Endometrial microvascular endothelial cells (primary cell): ENCODE results near the gene IGF1. TPM values are rescaled to one million over a fixed set of nuclear protein-coding genes. Genes with fewer than 3 reads are reported as not detected.

Source experiments
- in situ Hi-C: cut with HindIII; loops from 2 replicates; pipeline ENCODE4 v1.10.0; 2017; ENCODE audit warnings: low sequenced_read_pairs, low pct_unique_long_range_greater_than_20kb; ENCODE audit errors: inconsistent ontology term
- total RNA-seq: library from RNA; depleted of rRNA; stranded (reverse); fragments of >200 nt; gene quantifications from one replicate; pipeline ENCODE4 v1.2.3, GENCODE V29; 2015; ENCODE audit errors: inconsistent ontology term

The IGF1 gene
- total RNA-seq, 1 donor from 2014 or later: not detected

DNA sequence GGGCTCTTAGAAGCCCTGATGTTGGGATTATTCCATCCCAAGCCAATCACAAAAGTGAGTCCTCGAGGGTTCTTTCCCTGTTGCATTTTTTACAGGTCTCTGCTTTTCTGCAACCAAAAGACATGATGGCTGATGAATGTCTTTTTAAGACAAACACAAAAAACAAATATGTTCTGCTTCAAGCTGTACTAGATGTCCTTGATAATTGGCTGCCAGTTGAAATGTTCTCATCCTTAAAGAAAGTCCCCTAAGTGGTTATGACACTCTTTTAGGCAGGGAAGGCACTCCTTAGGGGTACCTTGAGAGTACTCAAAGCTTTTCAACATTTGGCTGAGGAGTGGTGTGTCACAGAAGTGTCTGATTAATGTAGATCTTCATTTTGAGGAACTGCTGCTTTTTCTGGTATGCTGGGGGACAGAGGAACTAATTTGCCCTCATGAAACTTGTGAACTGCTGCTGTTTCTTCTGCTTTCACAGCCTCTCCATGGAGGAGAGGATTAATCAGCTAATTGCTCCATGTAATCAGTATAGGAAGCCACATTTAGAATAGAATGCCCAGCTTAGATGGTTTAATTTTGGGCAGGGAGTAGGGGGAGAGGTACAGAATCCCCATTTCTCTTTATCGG, 22.8 kb upstream of the IGF1 start:
- in situ Hi-C loops: no loop called here

DNA sequence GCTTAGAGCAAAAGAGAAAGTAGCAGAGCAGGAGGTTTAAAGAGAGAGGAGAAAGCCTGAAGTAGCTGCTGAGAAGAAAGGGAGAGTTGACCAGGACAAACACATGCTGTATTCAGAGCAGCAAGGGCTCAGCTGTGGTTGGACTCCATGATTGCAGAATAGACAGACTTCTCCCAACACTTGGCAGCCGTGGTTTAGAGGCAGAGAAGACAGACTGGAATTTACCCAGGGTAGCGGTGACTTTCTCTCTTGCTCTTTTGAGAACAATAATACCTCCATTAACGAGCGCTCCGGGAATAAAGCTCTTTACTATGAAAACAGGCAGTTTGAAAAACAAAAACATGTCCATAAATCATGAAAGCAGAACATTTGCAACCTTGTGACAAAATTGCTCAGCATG, 21.4 kb upstream of the IGF1 start:
- in situ Hi-C loops: no loop called here

DNA sequence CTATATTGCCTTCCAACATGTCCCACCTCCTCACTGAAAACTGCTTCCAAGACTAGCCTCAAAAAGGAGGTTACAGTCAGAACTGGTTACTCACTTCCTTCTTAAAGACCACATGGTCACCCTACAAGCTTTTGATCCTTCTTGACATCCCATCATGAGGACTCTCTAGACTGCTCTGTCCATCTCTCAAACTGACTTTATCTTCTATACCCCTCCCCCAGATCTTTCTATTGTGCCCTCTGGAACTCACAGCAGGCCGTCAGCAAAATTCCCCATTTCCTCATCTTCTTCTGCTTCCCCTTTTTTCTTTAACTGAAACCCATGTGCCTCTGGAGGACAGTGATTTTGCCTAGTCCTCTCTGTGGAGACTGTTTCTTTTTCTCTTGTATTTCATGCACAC, 18.1 kb upstream of the IGF1 start:
- in situ Hi-C loops: no loop called here

DNA sequence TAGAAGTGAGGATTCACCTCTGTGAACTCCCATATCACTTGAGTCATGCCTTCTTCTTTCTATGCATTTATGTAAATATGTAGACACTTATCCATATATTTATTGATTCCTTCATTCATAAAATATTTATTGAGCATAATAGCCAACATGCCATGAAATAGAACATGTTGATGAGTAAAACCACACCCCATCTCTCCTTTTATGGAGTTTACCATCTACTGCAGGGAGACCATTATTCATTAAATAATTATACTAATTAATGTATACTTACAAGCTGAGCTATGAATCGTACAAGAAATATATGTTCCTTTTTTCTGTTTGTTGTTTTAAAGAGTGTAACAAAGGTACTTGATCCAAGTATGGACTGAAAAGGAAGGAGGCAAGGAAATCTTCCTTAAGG, 17.4 kb upstream of the IGF1 start:
- in situ Hi-C loops: no loop called here

DNA sequence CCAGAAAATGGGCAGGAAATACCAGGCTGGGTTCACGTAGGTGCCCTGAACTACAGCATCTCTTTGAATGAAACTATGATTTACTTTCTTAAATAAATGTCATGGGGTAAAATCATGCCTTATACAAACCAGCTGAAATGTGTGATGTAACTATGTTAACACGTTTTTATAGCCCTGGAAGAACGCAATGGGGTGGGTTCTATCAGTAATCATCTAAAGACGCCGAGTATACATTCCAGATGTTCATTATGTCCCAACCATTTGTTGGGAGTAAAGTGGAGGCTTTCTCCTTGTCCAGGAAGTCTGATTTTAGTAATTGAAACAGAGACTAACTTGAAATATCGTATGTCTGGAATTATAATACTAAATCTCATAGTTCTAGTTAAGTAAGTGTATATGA, 16.2 kb upstream of the IGF1 start:
- in situ Hi-C loops: no loop called here

DNA sequence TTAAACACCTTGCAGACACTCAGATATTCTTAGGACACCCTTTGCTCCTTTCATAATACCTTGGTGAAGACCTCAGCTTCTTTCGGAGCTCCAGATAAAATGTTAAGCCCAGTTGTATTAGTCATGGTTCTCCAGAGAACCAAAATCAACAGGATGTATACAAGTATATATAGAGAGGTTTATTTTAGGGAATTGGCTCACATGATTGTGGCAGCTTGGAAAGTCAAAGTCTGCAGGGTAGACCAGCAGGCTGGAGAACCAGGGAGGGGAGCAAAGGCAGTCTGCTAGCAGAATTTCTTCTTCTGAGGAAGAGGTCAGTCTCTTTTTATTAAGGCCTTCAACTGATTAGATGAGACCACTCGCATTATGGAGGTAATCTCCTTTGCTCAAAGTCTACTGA, 6.9 kb upstream of the IGF1 start:
- in situ Hi-C loops: no loop called here

DNA sequence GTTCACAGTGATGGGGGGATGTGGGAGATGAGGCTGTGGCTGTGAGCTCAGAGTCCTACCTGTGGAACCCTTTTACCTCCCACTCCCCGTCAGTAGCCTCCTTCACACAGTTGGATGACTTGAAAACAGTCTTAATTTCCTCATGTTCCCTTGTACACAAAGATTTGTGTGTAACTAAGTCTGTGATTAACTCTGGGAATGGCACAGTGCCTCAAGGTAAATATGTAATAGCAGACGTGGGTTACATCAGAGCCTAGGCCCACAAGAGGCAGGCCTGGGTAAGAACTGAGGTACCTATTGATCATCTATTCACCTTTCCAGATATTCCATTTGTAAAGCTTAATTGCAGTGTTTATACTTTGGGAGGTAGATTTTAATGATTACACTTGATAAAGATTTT, 5.8 kb upstream of the IGF1 start:
- in situ Hi-C loops: no loop called here

DNA sequence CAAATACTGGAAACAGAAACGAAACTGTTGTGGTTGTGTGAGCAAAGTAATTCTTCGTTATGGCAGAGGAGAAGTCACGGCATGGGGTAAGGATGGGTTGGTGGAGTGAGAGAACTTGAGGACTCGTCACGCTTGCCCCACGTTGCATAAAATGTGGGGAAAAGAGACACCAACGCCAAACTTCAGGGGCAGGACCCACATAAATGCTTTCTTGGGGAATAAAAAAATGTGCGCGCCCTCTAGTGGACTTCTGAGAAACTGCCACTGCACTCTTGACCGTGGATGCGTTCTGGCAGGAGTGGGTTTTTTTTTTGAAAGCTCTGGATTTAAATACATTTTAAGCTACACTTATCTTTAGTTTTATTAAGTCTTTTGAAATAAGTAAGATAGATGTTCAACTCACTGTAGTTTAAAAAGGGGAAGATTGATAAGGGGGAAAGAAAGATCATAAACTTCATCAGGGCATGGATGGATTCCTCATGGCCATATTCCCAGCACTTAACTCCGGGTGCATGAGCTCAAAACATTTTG, 4.1 kb upstream of the IGF1 start:
- in situ Hi-C loops: no loop called here

DNA sequence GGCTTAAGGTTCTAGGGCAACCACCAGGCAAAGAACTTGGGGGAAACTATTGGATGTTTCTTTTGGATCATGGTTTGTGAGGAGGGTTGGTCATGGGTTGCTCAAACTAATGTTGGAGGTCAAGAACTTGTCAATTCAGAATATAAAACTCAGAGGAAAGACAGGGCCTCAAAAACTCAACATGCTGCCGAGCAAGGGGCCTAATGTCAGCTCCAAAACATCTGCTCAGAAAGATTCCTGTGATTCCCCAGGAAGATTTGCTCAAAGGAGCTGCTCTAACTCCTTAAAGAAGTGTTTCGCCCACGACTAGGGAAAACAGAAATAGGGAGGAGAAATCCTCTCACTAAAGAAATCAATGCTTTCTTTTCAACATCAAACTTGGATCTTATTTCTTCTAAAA, 3.7 kb upstream of the IGF1 start:
- in situ Hi-C loops: no loop called here

DNA sequence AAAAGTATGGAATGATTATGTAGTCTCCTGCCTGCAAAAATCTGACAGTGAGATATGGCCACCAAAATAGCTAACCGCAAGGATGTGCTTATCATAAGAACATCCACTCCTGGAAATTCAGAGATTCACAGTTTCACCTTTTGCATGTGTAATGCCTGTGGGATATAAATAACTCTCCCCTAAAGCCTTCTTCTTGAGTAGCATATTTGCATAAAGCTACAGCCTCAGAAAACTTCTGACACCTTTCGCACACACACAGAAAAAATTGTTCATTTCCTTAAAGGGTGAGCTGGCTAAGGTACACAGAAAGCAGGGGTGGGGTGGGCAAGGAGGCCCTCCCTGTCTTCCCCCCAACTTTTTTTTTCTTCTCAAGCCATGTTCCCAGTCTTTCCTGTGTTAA, 3.1 kb upstream of the IGF1 start:
- in situ Hi-C loops: no loop called here

DNA sequence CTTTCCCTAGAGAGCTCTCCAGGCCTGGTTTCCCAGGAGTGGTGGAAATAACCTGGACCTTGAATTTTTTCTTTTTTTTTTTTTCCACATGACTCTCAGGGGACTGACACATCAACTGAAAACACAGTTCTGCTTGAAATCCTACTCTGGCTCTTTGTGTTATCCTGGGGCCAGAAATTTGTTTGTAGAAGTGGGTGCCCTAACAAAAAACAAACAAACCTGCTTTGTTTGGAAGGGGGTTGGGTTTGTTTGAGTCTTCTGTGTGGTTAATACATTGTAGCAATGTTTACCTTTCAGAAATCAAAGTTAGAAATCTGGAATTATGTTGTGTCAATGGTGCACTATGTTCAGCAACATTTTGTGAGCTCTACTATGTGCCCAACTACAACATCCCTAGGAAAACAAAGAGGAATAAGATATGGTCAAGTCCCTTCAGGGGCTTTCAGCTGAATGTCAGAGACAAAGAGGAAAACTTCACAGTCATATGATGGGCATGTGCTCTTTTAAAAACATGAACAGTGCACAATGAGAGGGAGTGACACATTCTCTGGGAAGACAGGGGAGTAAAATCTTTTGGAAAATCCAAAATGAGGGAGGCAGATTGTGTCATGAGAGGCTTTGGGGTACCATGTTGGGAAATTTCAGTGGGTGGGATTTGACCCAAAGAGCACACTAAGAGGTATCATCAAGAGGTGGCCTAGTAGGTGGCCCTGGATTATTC, 1.5 kb upstream of the IGF1 start:
- in situ Hi-C loops: no loop called here

DNA sequence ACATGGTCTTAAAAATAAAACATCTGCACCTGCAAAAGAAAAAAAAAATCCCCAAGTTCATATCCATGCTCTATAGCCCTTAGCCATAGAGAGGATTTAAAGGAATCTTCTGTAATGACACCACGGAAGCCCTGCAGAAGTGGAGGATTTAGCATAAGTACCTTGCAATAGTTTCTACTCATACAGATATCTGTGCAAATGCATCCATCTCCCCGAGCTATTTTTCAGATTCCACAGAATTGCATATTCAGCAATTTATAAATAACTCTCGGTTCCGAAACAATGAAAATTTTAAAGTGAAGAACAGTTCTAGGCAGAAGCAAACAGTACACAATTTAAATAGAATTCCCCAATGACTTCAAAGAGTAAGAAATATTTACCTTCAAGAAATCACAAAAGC, 424 bp downstream of the IGF1 start:
- in situ Hi-C loops: no loop called here

DNA sequence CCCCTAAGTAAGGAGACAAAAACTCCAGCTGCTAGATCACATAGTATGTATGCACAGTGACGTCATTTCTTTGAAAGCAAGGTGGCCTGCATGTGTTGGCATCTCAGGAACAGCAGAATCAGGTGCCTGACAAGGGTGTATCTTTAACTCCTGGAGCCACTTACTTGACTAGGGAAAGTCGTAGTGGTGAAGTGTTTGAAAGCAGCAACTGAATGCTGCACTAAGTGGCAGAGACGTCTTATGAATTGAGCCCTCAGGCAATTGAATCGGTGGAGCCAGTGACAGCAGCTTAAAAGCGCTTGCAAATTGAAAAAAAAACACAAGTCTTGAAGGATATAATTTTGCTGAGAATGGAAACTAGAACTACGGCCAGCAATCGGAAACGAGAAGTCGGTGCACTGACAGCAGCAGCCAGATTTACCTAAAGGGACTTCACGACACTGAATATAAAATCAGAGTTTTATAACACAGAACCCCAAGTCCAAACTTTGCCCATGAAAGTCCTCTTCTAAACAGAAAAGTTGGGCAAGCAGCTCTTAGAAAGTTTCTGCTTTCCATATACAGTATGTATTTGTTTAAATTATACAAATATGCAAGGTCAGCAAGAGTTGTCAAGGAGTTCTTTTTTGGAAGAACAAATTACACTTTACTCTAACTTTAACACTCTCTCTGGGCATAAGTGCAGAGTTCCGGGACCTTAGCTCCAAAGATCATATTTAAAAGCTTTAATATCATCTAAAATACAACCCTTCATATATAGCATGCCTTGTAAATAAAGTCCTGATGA, 1.1 kb downstream of the IGF1 start:
- in situ Hi-C loops: no loop called here

DNA sequence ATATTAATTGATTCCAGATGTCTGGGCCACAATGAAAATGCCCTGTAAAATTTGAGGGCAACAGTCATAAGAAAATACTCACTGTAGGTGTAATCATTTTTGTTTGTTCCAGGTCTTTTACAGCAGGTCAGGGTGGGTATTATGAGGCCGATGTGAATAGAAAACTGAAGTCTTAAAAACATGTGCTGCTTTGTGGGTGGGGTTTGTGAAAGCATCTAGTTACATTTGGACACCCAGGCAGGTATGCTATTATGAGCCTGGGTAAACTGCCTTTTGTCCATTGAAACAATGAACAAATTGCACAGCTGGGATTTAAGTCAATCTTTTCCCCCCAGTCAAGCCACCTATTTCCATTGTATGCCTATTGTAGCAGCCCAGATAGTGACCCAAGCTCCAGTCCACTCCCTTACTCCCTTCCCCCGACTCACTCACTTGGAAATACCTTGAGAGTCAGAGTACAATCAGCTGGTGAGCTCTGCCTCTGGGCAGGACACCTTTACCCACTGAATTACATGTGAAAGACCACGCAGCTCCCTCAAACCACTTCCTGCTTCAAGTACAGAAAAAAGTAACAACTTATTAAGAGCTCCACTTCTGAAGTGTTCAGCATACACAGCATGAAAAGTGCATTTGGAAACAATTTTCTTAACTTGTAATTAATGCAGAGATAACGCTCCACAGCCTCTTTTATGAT, 1.8 kb downstream of the IGF1 start:
- in situ Hi-C loops: no loop called here

DNA sequence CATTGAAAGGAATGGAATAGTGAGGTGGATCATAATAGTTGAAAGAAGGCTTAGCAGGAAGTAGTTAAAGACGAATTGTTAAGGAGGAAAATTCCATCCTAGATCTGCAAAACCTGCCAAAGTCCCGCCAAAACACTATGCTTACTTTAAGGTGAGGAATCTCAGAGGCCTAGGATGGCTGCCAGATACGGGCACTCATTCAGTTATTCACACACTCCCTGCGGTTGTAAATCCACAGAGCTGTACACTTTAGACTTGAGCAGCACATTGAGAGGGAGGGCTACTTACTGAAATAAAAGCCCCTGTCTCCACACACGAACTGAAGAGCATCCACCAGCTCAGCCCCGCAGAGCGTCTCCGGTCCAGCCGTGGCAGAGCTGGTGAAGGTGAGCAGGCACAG, 5.0 kb downstream of the IGF1 start:
- in situ Hi-C loops: no loop called here

DNA sequence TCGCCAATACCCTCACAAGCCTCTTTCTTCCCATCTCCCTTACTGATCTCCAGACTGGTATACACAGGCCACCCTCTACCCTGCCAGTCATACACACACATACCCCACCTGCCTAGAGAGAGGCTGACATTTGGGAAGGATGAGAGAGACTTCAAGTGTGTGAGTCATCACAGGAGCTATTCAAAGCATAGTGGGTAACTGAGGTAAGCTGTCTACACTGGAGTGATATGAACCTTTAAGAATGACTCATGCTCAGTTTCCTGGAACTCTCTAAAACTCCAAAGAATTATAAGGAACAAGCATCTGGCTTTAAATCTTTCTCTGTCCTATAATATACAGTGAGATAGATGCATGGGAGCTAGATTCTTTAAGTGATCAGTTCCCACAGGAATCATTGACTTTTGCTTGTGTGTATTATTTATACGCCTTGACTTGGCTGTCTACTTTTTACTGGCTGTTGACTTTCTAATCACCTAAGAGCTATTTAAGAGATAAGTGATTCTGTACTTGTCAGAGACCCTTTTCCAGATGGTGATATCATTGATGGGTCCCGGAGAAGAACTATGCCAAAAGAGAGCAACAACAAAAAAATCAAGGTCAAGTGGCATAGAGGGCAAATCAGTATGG, 5.8 kb downstream of the IGF1 start:
- in situ Hi-C loops: no loop called here

DNA sequence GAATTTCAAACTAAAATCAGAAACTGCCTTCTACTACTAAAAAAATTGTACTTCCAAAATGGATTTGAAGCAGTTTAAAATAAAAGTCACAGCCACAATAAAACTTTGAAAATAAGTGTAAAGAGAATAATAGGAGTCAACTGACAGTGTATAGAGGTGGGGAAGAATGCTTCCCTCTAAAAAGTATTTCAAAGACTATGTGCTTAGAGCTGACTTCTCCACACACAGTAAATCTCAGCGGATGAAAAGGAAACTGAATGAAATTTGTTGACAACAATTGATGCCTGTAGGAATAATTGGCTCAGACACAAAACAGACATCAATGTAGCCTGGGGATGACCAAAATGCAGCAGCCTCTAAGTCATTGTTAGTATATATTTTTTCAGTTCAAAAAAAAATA, 7.9 kb downstream of the IGF1 start:
- in situ Hi-C loops: no loop called here

DNA sequence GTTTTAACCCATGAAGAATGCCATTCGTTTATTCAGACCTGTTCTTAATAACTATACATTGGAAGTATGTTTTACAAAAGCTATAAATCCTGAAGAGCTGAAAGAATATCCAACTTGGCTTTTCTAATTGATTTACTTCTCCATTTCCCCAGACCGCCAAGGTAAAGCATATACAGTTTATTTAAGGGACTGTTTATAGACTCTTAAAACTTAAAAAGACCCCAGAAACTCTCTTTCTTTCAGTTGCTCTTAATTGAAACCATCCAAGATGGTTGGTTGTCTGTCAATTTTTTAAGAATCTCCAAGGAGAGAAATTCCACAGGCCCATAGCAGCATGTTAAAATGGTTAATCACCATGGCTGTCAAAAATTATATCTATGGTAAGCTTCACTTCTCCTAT, 8.8 kb downstream of the IGF1 start:
- in situ Hi-C loops: no loop called here

DNA sequence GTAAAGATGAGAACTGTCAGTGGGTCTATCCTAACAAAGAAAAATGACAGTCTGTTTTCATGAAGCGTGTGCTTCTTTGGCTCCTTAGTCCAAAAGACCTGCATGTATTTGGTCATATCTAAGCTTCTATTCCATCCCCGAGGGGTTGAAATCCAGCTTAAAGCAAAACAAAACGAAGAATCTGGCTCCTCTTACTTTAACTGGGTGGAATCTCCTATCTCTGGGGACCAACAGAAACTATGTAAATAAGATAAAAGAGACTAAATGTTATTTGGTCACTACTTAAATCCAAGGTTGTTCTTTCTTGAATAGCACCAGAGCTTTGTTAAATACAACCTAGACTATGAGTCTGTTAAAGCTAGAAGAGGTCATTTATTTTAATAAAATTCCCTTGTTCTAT, 9.4 kb downstream of the IGF1 start:
- in situ Hi-C loops: no loop called here
